Measurements from ENCODE around the gene PLD1.
"Not testable (repeated sequence)": the region's sequence is repeated elsewhere in the genome, so short reads cannot be mapped to it uniquely, and the experiment has no call there.

PLD1 gene

GRCh38 chr3:171607452-171607851 lies 202.8 kb downstream of the PLD1 start:
- no peak for DNase-seq (ENCODE audit: low read depth)

DNA sequence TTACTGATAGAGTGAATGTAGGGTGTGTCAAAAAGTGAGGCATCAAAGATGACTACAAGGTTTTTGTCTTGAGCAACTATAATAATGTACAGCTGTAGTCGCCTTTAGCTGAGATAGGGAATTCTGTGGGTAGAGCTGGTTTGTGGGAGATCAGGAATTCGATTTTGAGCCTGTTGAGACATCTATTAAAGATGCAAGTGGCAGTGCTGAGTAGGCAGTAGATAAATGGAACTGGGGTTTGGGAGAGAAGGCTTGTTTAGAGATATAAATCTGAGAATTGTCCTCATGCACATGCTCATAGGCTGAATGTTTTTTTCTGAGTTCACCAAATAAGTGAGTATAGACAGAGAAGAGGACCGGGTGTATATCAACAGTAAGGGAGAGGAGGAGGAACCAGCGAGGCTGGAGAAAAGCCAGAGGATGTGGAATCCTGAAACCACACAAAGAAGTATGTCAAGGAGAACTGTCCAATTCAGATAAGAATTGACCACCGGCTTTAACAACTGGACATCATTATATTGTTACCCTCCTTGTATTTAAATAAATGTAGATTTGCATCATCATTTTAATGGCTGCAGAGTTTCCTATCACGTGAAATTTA lies 204.0 kb downstream of the PLD1 start:
- no peak for DNase-seq (ENCODE audit: low read depth)

DNA sequence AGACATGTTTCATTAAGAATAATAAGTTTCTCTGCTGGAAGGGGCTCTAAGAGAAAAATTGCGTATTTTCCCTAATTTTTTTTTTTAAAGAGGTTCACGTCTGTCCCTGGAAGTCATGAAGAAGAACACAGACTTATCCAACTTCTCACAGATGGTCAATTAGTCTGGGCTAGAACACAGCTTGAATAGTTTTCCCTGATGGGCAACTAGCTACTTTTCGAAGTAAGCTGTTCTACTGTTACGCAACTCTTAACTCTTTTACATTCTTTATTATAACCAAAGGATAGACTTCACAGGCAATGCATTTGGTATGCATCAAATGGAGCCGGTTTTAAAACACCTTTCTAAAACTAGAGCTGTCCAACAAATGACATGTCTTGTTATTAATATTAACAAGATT lies 205.9 kb downstream of the PLD1 start:
- DNase-seq (ENCODE audit: low read depth) = no peak

DNA sequence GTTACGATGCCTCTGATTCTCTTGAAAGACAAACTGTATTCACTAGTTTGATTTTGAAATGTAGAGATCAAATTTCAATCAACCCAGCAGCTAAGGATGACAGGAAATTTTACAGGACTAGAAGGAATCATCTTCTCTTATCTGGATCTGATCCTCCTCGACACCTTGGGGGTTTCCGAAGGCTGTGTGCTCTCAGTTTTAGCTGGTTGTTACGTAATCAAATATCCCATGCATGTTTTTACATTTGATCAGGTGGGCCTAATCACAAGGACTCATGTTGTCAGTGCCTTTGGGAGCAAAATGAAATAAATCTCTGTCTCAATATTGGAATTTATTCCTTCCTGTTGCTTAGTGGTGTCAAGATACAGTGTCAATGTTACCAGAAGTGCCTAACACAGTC lies 208.2 kb downstream of the PLD1 start:
- no peak for DNase-seq (ENCODE audit: low read depth)

DNA sequence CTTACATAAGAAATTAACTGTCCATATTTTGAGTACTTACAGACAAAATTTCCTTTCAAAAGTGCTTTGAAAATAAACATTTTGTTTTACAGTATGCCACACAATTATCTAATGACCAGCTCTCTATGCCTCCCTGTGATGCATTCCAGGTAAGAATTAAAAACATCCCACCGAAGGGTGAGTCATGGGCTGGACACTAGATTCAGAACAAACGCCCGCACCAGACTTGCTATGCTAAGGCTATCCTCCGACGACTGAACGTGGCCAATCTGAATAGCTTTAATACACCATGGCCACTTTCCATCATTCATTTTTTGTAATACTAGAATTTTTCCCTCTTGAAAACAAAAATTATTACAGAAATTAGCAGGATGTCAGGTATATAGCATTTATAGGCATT lies 210.3 kb downstream of the PLD1 start:
- no peak for DNase-seq (ENCODE audit: low read depth)

DNA sequence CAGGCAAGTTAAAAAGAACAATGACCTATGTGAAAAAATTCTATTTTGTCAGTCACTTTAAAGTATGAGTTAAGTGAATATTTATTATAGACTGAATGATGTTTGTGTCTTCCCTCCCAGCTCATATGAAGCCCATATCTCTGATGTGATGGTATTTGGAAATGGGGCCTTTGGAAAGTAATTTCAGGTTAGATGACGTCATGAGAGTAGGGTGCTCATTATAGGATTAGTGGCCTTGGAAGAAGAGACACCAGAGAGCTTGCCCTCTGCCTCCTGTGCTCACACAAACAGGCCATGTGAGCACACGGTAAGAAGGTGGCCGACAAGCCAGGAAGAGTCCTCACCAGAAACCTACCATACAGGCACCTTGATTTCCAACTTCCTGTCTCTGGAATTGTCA lies 211.3 kb downstream of the PLD1 start:
- DNase-seq (ENCODE audit: low read depth) = no peak

DNA sequence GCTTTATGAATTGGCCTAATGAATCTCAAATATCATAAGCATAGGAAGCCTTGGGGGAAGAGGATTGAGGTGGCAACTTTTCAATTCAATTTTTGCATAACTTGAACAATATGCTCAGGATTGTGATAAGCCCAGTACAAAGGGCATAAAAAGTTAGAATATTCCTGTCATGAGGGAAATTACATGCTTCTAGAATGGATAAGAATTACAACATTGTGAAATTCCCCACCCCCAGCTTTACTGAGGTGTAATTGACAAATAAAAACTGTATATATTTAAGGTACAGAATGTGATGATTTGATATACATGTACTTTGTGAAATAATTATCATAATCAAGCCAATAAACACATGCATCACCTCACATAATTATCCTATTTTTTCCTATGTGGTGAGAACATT lies 217.5 kb downstream of the PLD1 start:
- no peak for DNase-seq (ENCODE audit: low read depth)

- DNase-seq (ENCODE audit: low read depth) = no peak
Measured at GRCh38 chr3:171591070-171591469, 219.2 kb downstream of the PLD1 start.

GRCh38 chr3:171586274-171586673 lies 224.0 kb downstream of the PLD1 start:
- DNase-seq (ENCODE audit: low read depth) = no peak

DNA sequence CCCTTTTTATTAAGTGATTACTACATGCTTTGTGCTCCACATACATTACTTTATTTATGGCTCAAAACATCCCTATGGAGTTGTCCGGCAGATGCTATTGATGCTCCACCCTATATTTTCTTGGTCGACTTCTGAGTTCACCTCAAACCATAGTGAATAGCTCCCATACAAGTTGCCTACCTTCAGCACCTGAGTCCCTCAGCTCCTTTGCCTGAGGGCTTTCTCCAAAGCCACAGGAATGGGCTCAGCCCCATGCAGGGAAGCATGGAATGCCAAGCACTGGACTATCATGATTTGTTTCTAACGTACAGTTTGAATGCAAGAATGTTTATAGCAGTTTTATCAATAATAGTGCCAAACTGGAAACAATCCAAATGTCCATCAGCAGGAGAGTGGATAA lies 225.2 kb downstream of the PLD1 start:
- no peak for DNase-seq (ENCODE audit: low read depth)

DNA sequence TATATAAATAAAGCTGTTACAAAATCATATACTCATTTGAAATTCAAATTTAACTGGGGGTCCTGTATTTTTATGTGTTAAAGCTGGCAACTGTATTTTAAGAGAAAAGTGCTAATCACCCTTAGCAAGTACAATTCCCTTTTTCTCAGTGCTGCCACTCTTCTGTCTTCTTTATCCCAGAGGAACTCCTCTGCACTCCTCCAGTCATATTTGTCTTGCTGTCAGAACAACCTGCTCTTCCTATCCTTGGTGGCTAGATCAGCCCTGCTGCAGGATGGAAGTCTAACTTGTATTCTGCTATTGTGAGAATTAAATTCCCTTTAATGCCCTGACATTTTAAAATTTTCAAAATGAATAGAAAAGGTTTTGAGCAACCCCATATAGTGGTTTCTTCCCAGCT lies 226.2 kb downstream of the PLD1 start:
- DNase-seq (ENCODE audit: low read depth) = no peak

DNA sequence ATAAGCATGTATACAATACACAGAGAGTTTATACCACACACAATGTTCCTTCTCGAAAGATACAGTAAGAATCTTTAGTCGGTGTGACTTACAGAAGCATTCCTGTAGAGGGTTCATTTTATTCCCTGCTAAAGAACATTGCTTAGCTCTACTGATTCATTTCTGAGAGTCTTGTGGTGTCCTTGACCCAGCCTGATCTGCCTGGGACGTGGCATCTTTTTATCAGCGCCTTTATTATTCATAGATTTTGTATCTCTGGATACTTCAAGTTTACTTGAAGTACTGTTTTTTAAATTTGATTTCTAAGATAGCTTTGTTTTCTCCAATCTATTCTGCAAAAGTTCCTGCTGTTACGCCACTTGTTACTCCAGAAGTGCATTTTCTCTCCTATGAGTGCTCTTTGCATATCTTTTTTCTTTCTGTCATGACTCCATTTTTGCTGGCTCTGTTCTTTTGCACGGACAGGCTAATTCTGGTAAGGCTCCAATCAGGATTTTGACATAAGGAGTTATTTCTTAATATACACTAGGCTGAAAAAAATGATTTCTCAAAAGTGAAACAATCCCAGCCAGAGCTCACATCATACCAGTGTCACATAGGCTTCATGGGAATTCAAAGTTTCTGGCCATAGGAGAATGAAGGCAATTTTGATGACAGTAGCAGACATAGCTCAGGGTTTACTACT lies 235.6 kb downstream of the PLD1 start:
- DNase-seq (ENCODE audit: low read depth) = no peak

- no peak for DNase-seq (ENCODE audit: low read depth)
Measured at GRCh38 chr3:171569571-171570132, 240.6 kb downstream of the PLD1 start.

DNA sequence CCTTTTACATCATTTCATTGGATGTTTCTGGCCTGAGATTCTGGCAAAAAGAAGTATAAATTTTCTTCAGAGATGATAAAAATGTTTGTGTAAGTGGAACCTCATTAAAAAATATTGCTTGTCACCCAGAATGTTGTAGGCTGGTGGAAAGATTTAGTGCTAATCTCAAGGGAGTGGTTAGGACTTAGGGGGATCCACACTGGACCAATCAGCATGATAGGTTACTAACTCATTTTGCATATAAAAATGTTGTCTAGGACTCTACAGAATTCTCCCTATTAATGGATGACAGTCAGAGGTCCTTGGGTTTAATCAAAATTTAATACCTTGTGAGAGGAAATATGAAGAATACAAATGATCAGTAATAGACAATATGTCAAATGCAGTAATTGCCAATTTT lies 241.5 kb downstream of the PLD1 start:
- no peak for DNase-seq (ENCODE audit: low read depth)

DNA sequence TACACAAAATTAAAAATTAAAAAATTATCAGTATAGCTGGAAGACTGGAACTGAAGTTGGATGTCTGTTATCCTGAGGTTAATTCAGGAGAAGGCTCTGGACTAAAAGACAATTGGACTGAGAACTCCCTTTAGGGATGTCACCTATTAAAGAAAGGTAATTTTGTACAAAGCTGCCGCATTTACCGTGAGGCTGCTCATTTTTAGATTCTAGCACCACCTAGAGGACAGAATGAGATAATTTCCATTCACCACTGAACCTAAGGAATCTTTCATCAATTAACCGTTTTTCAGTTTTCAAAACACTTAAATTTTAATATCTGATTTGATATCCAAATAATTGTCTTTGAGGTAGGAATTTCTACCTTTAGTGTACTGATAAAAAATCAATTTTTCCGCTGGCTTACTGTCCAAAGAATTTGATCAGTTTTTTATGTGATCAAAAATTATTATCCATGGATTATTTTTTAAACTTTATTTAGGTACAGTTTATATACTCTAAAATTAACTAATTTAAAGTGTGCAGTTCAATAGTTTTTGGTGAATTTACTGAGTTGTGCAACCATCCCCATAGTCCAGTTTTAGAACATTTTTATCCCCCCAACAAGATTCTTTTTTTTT lies 243.4 kb downstream of the PLD1 start:
- no peak for DNase-seq (ENCODE audit: low read depth)

GRCh38 chr3:171565481-171566058 lies 244.7 kb downstream of the PLD1 start:
- no peak for DNase-seq (ENCODE audit: low read depth)

DNA sequence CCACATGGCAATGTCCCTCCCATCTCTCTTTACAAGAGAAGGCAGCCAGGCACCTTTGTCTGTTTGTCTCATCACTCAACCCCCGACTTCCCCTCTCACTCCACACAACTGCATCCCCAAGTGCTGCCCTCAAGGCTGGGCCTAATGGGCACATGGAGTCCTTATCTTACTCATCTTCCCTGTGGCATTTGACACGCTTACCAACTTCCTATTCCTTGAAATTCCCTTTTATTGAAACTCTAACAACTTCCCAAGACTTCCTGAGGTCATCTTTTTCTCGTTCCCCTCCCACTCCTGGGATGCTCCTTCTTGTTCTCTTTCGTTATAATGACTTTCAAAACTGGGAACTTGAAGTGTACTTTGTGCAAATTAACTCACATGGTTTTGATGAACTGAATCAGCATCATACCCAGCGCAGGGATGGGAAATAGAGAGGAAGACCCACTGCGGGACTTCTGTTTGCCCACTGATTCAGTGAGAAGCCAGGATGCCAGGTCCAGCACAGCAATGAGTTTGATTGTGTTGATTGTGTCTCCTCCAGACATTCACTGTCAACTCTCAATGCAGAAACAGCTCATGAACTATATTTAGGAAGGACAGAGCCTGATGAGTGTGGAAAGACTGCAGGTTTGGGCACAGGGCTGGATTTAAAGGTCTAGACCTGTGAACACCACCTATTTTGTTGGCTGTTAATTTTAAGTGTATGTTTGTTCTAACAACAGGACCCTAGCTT lies 245.4 kb downstream of the PLD1 start:
- no peak for DNase-seq (ENCODE audit: low read depth)

- DNase-seq (ENCODE audit: low read depth) = no peak
Measured at GRCh38 chr3:171563298-171563697, 247.0 kb downstream of the PLD1 start.

DNA sequence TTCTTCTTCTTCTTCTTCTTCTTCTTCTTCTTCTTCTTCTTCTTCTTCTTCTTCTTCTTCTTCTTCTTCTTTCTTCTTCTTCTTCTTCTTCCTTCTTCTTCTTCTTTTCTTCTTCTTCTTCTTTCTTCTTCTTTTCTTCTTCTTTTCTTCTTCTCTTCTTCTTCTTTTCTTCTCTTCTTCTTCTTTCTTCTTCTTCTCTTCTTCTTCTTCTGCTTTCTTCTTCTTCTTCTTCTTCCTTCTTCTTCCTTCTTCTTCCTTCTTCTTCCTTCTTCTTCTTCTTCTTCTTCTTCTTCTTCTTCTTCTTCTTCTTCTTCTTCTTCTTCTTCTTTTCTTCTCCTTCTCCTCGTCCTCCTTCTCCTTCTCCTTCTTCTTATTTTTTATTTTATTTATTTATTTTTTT lies 247.8 kb downstream of the PLD1 start:
- DNase-seq (ENCODE audit: low read depth) = not testable (repeated sequence)

- DNase-seq (ENCODE audit: low read depth) = no peak
Measured at GRCh38 chr3:171561596-171562323, 248.5 kb downstream of the PLD1 start.

DNA sequence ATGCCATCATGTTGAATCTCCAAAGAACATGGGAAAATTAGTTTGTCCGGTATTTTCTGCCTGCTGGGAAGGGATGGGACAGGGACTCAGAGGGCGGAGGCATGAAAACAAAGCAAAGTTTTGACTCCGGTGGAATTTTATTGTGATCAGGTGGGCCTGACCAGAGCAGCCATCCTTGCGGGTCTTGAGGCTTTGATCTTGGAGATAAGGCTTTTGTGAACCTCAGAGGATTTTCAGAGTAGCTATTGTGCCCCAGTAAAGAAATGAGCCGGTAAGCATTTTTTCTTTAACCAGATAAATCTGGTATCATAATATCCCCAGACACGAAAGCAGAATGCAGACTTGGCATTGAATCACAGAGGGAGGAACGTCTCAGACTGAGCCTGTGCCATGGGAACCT lies 250.7 kb downstream of the PLD1 start:
- no peak for DNase-seq (ENCODE audit: low read depth)

Measured in stimulated activated CD8-positive, alpha-beta memory T cell treated with anti-CD3 and anti-CD28 coated beads, Interleukin-12 subunit alpha, Interleukin-12 subunit beta, amount 100 ng/mL, for 4 hours (primary cell).